SJCRH30 (cell line): Measurements from ENCODE around the gene OSBP. TPM values are rescaled to one million over a fixed set of nuclear protein-coding genes. Genes with fewer than 3 reads are reported as not detected.
A peak's percentile ranks its signal among the peaks of the same experiment; 100 is the strongest.
"Not testable (repeated sequence)": the region's sequence is repeated elsewhere in the genome, so short reads cannot be mapped to it uniquely, and the experiment has no call there.

Experiments
- DNase-seq, 2 experiments: peaks; one replicate each; pipeline ENCODE4 v3.0.0-alpha.2; 2015 to 2020
- H3K27ac ChIP-seq: fragments of 250-450 bp; sonication (Bioruptor Pico); 2 replicates; pipeline ENCODE4 v1.5.1; 2020; ENCODE audit warnings: mild to moderate bottlenecking, moderate library complexity
- H3K27me3 ChIP-seq: fragments of 250-450 bp; sonication (Bioruptor Pico); 2 replicates; pipeline ENCODE4 v1.5.1; 2020; ENCODE audit warnings: mild to moderate bottlenecking, moderate library complexity
- H3K36me3 ChIP-seq: fragments of 250-450 bp; sonication (Bioruptor Pico); 2 replicates; pipeline ENCODE4 v1.5.1; 2020; ENCODE audit warnings: mild to moderate bottlenecking, moderate library complexity
- H3K4me1 ChIP-seq: fragments of 250-450 bp; sonication (Bioruptor Pico); 2 replicates; pipeline ENCODE4 v1.5.1; 2020; ENCODE audit warnings: mild to moderate bottlenecking, moderate library complexity
- H3K4me3 ChIP-seq: fragments of 250-450 bp; sonication (Bioruptor Pico); 2 replicates; pipeline ENCODE4 v1.5.1; 2020; ENCODE audit warnings: mild to moderate bottlenecking, moderate library complexity
- H3K9me3 ChIP-seq: fragments of 250-450 bp; sonication (Bioruptor Pico); replicated peaks from 2 replicates; pipeline ENCODE4 v1.5.1; 2020; ENCODE audit warnings: mild to moderate bottlenecking, moderate library complexity
- total RNA-seq: library from RNA; depleted of rRNA; stranded (reverse); fragments of >200 nt; shearing (Covaris generic); gene quantifications from 2 replicates; pipeline ENCODE4 v1.2.3, GENCODE V29; 2014

Gene OSBP
- total RNA-seq, 1 experiment from 2014 or later, result 20.0 TPM

- Histone ChIP-seq H3K4me3 (peak overlapping the region; percentile 65), H3K4me1 (no peaks in the 10 kb centered on the region), H3K27me3 (no peaks in the 10 kb centered on the region), H3K27ac (peak overlapping the region; percentile 59), H3K9me3 (no peaks in the 10 kb centered on the region), H3K36me3 (no peaks in the 10 kb centered on the region)
- DNase-seq, result peak; percentile 62 to 78
These were observed 63.7 kb downstream of the OSBP start for GRCh38 chr11:59551659-59552521.

DNA sequence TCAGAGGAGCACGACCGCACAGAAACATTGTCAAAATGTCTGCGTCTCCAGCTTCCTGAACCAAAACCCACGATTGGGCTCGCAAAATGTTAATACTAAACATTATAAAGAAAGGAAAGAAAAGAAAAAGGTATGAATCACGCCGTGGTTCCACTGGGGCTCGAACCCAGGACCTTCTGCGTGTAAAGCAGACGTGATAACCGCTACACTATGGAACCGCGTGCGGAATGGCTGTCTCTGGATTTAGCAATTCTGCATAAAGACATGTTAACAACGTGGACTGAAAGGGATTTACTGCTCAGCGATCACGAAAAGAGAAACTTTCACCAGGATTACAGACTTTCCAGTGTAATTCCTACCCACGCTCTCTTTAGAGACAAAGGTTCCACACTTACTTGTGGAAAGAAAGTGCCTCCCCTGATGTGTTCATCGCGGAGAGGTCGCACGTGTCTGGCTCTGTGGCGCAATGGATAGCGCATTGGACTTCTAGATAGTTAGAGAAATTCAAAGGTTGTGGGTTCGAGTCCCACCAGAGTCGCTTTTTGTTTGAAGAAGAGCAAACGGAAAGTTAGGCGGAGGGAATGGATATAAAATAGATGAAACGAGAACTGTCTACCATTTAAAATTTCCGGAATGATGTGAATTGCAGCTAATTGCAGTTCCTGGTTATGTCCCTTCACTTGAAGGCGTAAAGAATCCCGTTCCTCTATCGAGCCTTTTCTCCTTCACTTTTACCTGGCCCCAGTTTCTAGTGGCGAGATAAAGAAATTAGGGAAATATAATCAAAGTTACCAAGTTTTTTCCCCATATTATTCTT, 64.5 kb downstream of the OSBP start:
- peak overlapping the region; percentile 59 for H3K27ac ChIP-seq
- no peaks in the 10 kb centered on the region for H3K9me3 ChIP-seq
- H3K4me3 ChIP-seq, result peak overlapping the region; percentile 65
- no peaks in the 10 kb centered on the region for H3K4me1 ChIP-seq
- peak; percentile 88 to 93 for DNase-seq
- H3K27me3 ChIP-seq, result no peaks in the 10 kb centered on the region
- H3K36me3 ChIP-seq, result no peaks in the 10 kb centered on the region

- Histone ChIP-seq H3K4me3 (peak overlapping the region; percentile 65), H3K4me1 (no peaks in the 10 kb centered on the region), H3K27ac (peak overlapping the region; percentile 59), H3K9me3 (no peaks in the 10 kb centered on the region), H3K27me3 (no peaks in the 10 kb centered on the region), H3K36me3 (no peaks in the 10 kb centered on the region)
- peak; percentile 92 to 95 for DNase-seq
These were observed 65.2 kb downstream of the OSBP start for GRCh38 chr11:59550368-59550841.

DNA sequence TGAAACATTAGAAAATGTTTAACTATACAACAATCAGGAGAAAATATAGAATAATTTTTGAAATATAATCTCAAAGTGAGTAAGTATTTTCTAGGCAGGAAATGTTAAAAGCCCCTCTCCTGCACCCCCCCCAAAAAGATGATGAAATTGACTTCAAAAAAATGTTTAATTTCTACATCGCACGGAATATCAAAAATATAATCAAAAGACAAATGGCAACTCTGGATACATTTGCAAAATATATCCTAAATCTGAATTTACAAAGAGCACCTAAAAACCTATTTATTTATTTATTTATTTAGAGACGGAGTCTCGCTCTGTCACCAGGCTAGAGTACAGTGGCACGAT, 67.3 kb downstream of the OSBP start:
- H3K9me3 ChIP-seq, result no peaks in the 10 kb centered on the region
- H3K36me3 ChIP-seq, result no peaks in the 10 kb centered on the region
- H3K4me3 ChIP-seq, result peak overlapping the region; percentile 65; the same call in 1 of the 2 replicates
- H3K27ac ChIP-seq, result no peak overlapping the region
- DNase-seq, result no peak
- H3K27me3 ChIP-seq, result no peaks in the 10 kb centered on the region
- H3K4me1 ChIP-seq, result no peaks in the 10 kb centered on the region

DNA sequence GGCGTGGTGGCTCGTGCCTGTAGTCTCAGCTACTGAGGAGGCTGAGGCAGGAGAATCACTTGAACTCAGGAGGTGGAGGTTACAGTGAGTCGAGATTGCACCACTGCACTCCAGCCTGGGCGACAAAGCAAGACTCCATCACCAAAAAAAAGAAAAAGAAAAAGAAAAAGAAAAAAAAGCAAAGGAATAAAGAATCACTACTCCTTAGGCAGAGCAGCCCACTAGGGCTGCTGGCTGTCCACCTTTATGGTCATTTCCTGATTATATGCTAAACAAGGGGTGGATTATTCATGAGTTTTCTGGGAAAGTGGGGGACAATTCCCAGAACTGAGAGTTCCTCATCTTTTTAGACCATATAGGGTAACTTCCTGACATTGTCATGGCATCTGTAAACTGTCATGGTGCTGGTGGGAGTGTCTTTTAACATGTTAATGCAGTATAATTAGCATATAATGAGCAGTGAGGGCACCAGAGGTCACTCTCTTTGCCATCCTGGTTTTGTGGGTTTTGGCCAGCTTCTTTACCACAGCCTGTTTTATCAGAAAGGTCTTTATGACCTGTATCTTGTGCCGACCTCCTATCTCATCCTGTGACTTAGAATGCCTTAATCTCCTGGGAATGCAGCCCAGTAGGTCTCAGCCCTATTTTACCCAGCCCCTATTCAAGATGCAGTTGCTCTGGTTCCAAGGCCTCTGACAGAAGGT, 67.8 kb downstream of the OSBP start:
- H3K9me3 ChIP-seq, H3K4me3 ChIP-seq, H3K27ac ChIP-seq, DNase-seq, H3K27me3 ChIP-seq, H3K36me3 ChIP-seq, H3K4me1 ChIP-seq: not testable (repeated sequence)

- DNase-seq, result no peak
- no peaks in the 10 kb centered on the region for H3K36me3 ChIP-seq
- no peaks in the 10 kb centered on the region for H3K9me3 ChIP-seq
- H3K27ac ChIP-seq, result no peak overlapping the region
- H3K4me1 ChIP-seq, result no peaks in the 10 kb centered on the region
- no peaks in the 10 kb centered on the region for H3K27me3 ChIP-seq
- H3K4me3 ChIP-seq, result no peak overlapping the region
These were observed 70.2 kb downstream of the OSBP start for GRCh38 chr11:59545179-59546020.

- no peaks in the 10 kb centered on the region for H3K9me3 ChIP-seq
- no peaks in the 10 kb centered on the region for H3K36me3 ChIP-seq
- no peak overlapping the region for H3K4me3 ChIP-seq
- H3K27me3 ChIP-seq, result no peaks in the 10 kb centered on the region
- no peak for DNase-seq
- no peaks in the 10 kb centered on the region for H3K4me1 ChIP-seq
- H3K27ac ChIP-seq, result no peak overlapping the region
These were observed 70.8 kb downstream of the OSBP start for GRCh38 chr11:59544869-59545178.

- H3K9me3 ChIP-seq, H3K4me3 ChIP-seq, H3K36me3 ChIP-seq, H3K27ac ChIP-seq, DNase-seq, H3K27me3 ChIP-seq, H3K4me1 ChIP-seq: not testable (repeated sequence)
These were observed 71.9 kb downstream of the OSBP start for GRCh38 chr11:59543713-59544112.

- H3K36me3 ChIP-seq, result no peaks in the 10 kb centered on the region
- DNase-seq, result no peak
- H3K4me3 ChIP-seq, result no peak overlapping the region
- no peaks in the 10 kb centered on the region for H3K27me3 ChIP-seq
- no peak overlapping the region for H3K27ac ChIP-seq
- H3K4me1 ChIP-seq, result no peaks in the 10 kb centered on the region
- H3K9me3 ChIP-seq, result no peaks in the 10 kb centered on the region
These were observed 73.3 kb downstream of the OSBP start for GRCh38 chr11:59542142-59542810.

DNA sequence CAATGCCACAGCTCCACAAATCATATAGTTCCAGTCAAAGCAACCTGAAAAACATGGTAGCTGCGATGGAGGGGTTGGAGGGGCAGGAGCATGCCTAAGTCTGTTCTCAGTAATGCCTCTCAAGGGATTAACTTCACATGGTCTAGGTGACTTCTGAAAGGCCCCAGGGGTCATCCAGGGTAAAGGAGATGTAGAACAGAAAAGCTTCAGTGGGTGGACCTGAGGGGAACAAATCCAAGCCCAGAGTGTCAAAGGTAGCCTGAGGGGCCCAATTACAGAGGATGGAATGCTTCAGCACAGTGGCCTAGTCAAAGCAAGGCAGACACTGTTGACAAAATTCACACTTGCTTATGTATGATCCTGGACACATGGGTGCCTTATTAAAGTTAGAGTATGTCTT, 80.9 kb downstream of the OSBP start:
- no peaks in the 10 kb centered on the region for H3K36me3 ChIP-seq
- DNase-seq, result no peak
- H3K27me3 ChIP-seq, result no peaks in the 10 kb centered on the region
- H3K27ac ChIP-seq, result no peak overlapping the region
- no peaks in the 10 kb centered on the region for H3K9me3 ChIP-seq
- no peak overlapping the region for H3K4me3 ChIP-seq
- no peaks in the 10 kb centered on the region for H3K4me1 ChIP-seq

DNA sequence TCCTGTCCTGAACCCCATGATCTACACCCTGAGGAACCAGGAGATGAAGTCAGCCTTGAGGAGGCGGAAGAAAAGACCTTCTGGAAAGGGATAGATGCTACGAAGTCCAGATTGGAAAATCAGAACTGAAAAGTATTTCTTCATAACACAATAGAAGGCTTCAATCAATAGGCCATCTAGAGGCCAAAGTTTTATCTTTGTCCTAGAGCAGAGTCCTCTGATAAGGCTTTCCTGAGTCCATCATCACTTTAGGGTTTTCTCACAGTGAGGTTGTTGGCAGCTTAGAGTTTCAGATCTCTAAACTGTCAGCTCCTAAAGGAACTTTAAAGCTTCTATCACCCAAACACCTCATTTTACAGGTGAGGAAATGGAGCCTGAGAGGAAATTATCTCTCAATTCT, 83.0 kb downstream of the OSBP start:
- Histone ChIP-seq H3K27me3 (no peaks in the 10 kb centered on the region), H3K36me3 (no peaks in the 10 kb centered on the region), H3K9me3 (no peaks in the 10 kb centered on the region), H3K27ac (no peak overlapping the region), H3K4me1 (no peaks in the 10 kb centered on the region), H3K4me3 (no peak overlapping the region)
- DNase-seq, result no peak

DNA sequence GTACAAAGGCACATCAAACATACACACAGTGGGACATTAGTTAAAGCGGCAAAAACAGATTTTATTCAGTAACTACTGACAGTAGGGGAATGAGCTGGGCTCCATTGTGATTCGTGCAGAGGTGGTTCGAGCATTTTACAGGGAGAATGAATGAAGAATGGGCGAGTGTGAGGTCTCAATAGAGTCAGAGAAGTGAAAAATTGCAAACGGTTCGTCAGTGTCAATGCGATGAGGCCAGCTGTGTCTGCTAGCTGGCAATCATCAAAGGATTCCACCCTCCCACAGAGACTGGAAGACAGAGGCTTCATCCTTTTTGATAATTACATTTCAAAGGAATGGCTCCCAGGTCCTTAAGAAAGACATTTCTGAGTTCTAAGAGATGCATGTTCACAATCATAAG, 86.9 kb downstream of the OSBP start:
- H3K27ac ChIP-seq, result no peak overlapping the region
- no peaks in the 10 kb centered on the region for H3K36me3 ChIP-seq
- no peak overlapping the region for H3K4me3 ChIP-seq
- no peaks in the 10 kb centered on the region for H3K27me3 ChIP-seq
- no peaks in the 10 kb centered on the region for H3K9me3 ChIP-seq
- DNase-seq, result no peak
- H3K4me1 ChIP-seq, result no peaks in the 10 kb centered on the region
